Measurements from ENCODE around the gene ADCY7.

Gene ADCY7

DNA sequence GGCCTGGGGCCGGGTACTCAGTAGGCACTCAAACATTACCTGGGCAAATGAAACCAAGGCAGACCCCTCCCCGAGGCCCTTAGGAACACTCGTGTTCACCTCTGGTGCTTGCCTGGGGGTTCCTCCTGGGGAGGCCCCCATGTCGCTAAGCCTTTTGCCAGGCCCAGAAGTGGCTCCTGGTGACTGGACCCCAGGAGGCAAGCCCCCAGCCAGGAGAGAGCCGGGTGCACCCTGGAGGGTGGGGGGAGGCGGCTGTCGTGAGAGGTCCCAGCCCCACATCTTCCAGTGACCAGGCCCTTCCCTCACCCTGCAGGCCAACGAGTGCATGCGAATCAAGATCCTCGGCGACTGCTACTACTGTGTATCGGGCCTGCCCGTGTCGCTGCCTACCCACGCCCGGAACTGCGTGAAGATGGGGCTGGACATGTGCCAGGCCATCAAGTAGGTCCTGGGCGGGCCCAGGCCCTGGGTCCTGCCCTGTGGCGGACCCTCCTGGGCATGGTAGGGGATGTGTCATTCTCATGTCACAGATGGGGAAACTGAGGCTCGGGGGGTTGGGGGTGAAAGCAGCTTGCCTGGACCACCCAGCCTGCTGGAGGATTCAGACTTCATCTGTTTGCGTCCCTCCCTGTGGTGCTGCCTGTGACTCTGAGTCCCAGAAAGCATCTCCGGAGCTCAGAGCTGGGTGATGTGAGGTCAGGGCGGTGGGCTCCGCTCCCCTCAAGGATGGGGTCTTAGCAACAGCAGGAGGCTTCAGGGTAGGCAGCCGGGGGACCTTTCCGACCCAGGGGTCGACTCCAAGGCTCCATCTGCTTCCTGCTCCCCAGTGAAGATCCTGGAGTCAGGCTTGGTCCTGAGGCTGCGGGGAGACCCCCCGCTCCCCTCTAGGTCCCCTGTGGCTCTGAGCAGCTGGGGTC lies 32.5 kb downstream of the ADCY7 start:
- H3K36me3 Mint-ChIP-seq, result peaks cover 27% of the 10 kb centered on the region
- DNase-seq (ENCODE audit: low spot score in 2 of 2), result no peak

DNA sequence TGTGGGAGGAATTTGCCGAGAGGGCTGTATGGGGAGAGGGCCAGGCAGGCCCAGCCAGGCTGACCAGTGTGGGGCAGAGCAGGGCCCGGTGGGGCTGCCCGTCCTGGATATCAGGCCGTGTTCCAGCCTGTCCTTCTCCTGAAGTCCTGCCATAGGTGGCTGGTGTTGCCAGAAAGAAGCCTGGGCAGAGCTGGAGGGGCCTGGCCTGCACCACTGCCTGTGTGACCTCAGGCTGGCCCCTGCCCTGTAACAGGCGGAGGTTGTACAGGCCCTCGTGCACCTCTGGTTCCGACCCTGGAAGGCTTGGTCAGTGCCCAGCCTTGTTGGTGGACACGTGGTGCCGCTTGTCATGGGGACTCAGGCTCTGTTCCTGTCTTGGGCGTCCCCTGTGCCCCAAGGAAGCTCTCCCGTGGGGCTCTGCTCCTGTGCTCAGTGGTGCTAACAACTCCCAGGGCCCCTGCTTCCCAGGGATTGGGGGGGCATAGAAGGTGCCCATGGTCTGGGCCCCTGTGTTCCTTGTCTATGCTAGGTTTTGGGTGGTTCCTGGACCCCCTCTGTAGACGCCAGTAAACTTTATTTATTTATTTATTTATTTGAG lies 33.3 kb downstream of the ADCY7 start:
- Mint-ChIP-seq H3K27me3 (no peaks in the 10 kb centered on the region), H3K9me3 (no peaks in the 10 kb centered on the region), H3K36me3 (peaks cover 25% of the 10 kb centered on the region), H3K4me3 (no peak overlapping the region), H3K4me1 (peaks cover 7% of the 10 kb centered on the region), H3K27ac (no peak overlapping the region)
- no peak for DNase-seq (ENCODE audit: low spot score in 2 of 2)
- no peak for ATAC-seq (ENCODE audit: low read depth)

More for the DNA sequence above, 32.5 kb downstream of the ADCY7 start:
- H3K27me3 Mint-ChIP-seq, result no peaks in the 10 kb centered on the region
- H3K4me1 Mint-ChIP-seq, result peaks cover 7% of the 10 kb centered on the region
- no peak overlapping the region for H3K4me3 Mint-ChIP-seq
- H3K9me3 Mint-ChIP-seq, result no peaks in the 10 kb centered on the region
- no peak for ATAC-seq (ENCODE audit: low read depth)
- peak overlapping the region; percentile 78 for H3K27ac Mint-ChIP-seq

DNA sequence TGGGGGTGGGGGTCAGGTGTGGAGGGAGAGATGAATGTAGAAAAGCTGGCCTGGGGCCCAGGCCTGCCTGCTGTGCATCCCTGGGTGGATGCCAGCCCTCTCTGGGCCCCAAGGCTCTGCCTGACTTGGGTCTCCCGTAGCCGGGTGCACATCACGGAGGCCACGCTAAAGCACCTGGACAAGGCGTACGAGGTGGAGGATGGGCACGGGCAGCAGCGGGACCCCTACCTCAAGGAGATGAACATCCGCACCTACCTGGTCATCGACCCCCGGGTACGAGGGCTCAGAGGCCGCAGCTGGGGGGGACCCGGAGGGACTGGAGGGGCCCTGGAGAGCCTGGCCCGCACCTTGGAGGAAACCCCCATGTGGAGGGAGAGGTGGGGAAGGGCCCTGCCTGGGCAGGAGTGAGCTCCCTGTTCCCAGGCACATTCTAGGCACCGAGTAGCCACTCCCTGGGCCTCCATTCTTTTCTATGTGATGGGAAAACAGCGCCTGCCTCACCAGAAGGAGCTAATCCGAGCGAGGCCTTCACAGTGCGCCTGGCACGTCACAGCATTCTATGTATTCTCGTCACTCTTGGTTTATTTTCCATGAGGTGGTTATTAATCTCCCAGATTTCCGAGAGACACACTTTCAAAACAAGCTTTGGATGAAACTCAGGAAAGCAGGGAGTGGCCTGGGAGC lies 34.7 kb downstream of the ADCY7 start:
- DNase-seq (ENCODE audit: low spot score in 2 of 2), result no peak

DNA sequence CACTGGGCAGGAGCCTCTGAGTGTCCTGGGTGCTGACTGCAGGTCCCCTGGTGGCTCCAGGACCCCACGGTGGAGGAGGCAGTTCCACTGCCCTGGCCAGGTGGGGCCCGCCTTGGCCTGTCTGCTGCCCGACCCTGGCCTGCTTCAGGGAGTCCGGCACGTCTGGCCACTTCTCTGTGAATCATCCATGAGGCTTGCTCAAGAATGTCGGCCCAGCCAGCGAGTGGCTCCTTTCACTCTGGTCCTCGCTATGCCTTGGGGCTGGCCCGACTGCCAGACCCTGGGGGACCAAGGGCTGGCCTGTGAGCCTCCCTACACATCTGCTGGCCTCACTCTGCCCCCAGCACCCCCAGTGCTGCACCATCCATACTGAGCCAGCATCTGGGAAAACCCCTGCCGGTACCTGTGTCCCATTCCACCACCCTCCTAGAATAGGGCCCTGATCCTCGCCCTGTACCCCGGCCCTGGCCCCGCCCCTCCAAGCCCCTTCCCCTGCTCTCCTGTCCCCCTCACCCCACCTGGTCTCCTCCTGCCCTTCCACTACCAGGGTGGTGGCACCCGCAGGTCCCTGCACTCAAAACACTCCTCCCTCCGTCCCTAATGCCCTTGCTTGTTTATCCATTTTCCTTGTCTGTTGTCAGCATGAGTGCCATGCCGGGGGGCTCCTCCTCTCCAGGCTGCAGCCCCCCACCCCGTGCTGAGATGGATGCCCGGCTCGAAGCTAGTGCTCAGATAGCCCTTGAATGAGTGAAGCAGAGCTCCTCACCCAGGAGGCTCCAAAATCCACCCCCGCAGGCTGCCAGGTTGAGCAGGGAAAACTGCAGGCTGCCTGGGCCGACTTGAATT lies 35.5 kb downstream of the ADCY7 start:
- no peak overlapping the region for H3K27ac Mint-ChIP-seq
- peaks cover 22% of the 10 kb centered on the region for H3K36me3 Mint-ChIP-seq
- no peak for ATAC-seq (ENCODE audit: low read depth)
- no peaks in the 10 kb centered on the region for H3K9me3 Mint-ChIP-seq
- no peaks in the 10 kb centered on the region for H3K27me3 Mint-ChIP-seq
- H3K4me3 Mint-ChIP-seq, result no peak overlapping the region
- no peak for DNase-seq (ENCODE audit: low spot score in 2 of 2)
- peaks cover 2% of the 10 kb centered on the region for H3K4me1 Mint-ChIP-seq

More for the DNA sequence above, 34.7 kb downstream of the ADCY7 start:
- Mint-ChIP-seq H3K27me3 (no peaks in the 10 kb centered on the region), H3K9me3 (no peaks in the 10 kb centered on the region), H3K4me3 (no peak overlapping the region), H3K27ac (no peak overlapping the region), H3K4me1 (peaks cover 2% of the 10 kb centered on the region), H3K36me3 (peaks cover 22% of the 10 kb centered on the region)
- no peak for ATAC-seq (ENCODE audit: low read depth)

DNA sequence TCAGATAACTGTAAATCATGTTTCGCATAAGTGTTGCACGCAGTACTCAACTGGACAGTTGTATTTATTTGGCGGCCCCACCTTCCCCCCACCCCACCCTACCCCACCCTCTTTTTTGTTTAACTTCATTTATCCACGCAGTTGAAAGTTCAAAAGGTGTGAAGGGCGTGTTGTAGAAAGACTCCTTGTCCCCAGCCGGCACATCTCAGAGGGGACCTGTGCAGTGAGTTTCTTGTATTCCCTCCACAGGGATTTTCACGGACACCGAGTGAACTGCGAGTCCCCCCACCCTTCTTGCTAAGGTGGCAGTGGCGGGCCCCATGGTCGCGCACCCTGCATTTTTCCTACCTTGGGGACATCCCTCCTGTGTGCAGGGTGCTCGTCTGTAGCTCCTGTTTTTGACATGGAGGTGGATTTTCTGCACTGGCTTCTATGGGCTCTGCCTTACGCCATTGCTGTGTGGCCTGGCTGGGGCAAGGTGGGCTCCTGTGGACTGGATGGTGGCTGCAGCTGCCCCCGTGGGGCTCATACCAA lies 36.2 kb downstream of the ADCY7 start:
- H3K9me3 Mint-ChIP-seq, result no peaks in the 10 kb centered on the region
- no peaks in the 10 kb centered on the region for H3K27me3 Mint-ChIP-seq
- ATAC-seq (ENCODE audit: low read depth), result no peak

DNA sequence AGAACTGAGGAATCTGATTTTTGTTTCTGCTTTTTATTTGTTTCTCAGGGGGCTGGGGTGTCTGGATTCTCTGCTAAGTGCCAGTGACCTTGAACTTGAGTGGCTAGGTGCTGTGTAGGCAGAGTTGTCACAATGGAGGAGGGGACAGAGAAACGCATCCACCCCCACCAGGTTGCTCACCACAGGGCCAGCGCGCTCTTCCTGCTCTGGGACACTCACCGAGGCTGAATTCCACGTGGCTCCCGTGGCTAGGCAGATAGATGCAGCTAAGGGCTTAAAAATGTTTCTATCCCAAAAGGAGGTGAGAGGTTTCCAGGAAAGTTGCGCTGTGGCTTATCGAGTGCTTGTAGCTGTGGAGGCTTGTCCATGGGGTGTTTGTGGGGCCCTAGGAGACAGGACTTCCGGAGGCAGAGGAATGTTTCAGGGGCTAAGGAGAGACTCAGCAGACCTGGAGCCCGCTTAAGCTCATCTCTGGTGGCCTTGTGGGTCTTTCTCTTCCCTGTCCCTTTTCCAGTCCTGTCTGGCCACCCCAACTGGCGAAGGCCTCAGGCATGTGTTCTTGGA lies 36.8 kb downstream of the ADCY7 start:
- no peaks in the 10 kb centered on the region for H3K4me1 Mint-ChIP-seq
- H3K27ac Mint-ChIP-seq, result peak overlapping the region; percentile 24
- no peaks in the 10 kb centered on the region for H3K9me3 Mint-ChIP-seq
- H3K4me3 Mint-ChIP-seq, result no peak overlapping the region
- ATAC-seq (ENCODE audit: low read depth) (no peak), DNase-seq (ENCODE audit: low spot score in 2 of 2) (no peak)
- H3K36me3 Mint-ChIP-seq, result peaks cover 20% of the 10 kb centered on the region
- H3K27me3 Mint-ChIP-seq, result no peaks in the 10 kb centered on the region

More for the DNA sequence above, 36.2 kb downstream of the ADCY7 start:
- Mint-ChIP-seq H3K4me1 (peaks cover 2% of the 10 kb centered on the region), H3K4me3 (no peak overlapping the region), H3K36me3 (peaks cover 22% of the 10 kb centered on the region), H3K27ac (peak overlapping the region; percentile 24)
- DNase-seq (ENCODE audit: low spot score in 2 of 2), result no peak

DNA sequence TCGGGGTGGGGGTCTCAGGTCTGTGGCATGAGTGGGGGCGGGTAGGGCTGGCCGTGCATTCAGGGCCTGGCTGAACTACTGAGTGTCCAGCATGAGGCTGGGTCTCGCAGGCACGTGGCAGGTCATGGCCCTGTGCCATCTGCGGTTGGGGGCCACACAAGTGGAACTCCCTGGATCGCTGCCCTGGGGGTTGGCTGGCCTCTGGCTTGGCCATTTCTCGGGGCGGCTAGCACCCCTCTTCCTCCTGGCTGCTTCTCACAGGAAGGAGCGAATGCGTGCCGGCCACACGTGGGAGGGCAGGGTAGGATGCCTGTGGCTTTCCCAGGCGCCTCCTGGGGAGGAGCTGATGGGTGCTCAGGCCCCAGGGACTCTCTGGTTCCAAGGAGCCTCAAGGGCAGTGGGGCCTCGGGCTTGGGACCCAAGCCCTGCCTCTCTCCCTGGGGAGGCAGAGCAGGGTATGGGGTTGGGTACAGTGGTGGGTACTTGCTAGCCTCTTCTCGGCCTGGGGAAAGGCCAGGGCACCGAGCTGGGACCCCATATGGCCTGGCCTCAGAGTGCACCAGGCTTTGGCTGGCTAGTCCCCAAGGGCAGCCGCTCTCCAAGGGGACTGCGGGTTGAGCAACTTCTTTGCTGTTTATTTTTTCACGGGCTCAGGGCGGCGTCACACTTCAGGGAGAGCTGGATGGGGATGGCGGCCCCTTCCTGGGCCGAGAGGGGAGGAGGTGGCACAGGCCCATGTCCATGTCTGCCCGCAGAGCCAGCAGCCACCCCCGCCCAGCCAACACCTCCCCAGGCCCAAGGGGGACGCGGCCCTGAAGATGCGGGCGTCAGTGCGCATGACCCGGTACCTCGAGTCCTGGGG lies 37.5 kb downstream of the ADCY7 start:
- Mint-ChIP-seq H3K4me1 (no peaks in the 10 kb centered on the region), H3K27ac (peak overlapping the region; percentile 24), H3K9me3 (no peaks in the 10 kb centered on the region)

DNA sequence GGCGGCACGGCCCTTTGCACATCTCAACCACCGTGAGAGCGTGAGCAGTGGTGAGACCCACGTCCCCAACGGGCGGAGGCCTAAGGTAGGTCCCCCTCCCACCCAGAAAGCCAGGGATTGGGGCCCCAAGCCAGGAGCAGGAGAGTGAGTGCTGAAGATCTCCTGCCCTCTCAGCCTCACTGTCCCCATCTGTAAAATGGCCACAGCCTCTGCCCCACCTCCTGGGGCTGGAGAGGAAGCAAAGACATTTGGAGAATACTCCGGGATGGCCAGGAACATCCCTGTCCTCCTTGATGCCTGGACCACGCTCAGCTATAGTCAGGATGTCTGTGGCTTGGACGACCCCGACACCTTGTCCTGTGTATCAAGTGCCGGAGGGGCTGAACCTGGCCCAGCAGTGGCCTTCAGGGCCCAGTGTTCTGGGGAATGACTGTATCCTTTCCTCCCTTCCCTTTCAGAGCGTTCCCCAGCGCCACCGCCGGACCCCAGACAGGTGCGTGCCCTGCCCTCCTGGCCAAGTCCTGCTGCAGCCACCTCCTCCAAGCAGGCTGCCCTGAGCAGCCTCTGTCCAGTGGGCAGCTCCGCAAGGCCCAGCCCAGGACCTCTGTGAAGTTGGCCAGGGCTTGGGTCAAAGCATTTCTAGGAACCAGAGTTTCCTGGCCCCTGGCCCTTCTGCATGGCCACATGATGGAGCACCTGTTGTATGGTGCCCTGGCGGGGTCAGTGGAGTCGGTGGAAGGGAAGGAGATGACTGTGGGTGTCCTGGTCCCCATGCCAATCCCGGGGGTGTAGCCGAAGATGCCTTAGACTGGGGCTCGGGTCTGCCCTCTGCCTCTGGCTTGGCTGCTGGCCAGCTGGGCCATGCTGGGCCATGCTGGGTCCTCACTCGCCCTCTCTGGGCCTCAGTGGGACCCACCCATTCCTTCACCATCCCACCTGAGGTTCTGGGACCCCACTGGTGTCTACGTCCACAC lies 38.4 kb downstream of the ADCY7 start:
- no peaks in the 10 kb centered on the region for H3K4me1 Mint-ChIP-seq
- DNase-seq (ENCODE audit: low spot score in 2 of 2), result no peak
- no peak for ATAC-seq (ENCODE audit: low read depth)
- no peak overlapping the region for H3K27ac Mint-ChIP-seq
- H3K36me3 Mint-ChIP-seq, result peaks cover 17% of the 10 kb centered on the region
- H3K27me3 Mint-ChIP-seq, result no peaks in the 10 kb centered on the region
- no peaks in the 10 kb centered on the region for H3K9me3 Mint-ChIP-seq
- H3K4me3 Mint-ChIP-seq, result no peak overlapping the region

More for the DNA sequence above, 37.5 kb downstream of the ADCY7 start:
- no peak for DNase-seq (ENCODE audit: low spot score in 2 of 2)
- Mint-ChIP-seq H3K4me3 (no peak overlapping the region), H3K36me3 (peaks cover 17% of the 10 kb centered on the region), H3K27me3 (no peaks in the 10 kb centered on the region)
- ATAC-seq (ENCODE audit: low read depth), result no peak

DNA sequence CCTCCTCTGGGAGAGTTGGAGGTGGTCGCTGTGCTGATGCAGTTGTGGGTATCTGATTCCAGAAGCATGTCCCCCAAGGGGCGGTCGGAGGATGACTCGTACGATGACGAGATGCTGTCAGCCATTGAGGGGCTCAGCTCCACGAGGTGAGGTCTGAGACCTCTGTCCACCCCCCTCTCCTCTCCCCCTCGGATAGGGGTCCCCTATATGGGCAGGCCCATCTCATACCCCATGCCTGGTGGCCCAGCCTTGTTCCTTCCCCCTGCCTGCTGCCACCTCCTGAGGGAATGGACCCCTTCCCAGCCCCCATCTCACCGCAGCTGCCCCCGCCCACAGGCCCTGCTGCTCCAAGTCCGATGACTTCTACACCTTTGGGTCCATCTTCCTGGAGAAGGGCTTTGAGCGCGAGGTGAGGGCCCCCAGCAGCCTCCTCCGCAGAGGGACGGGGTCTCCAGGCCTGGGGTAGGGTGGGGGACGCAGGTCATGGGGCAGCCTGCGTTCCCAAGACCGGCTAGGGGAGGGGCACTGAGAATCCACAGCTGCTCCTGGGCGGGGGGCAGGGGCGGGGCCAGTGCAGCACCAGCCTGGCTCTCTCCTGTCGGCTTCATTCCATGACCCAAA lies 39.2 kb downstream of the ADCY7 start:
- no peak for ATAC-seq (ENCODE audit: low read depth)
- no peaks in the 10 kb centered on the region for H3K27me3 Mint-ChIP-seq
- no peak overlapping the region for H3K4me3 Mint-ChIP-seq
- no peak overlapping the region for H3K27ac Mint-ChIP-seq
- DNase-seq (ENCODE audit: low spot score in 2 of 2), result no peak
- no peaks in the 10 kb centered on the region for H3K4me1 Mint-ChIP-seq
- peaks cover 19% of the 10 kb centered on the region for H3K36me3 Mint-ChIP-seq
- no peaks in the 10 kb centered on the region for H3K9me3 Mint-ChIP-seq

DNA sequence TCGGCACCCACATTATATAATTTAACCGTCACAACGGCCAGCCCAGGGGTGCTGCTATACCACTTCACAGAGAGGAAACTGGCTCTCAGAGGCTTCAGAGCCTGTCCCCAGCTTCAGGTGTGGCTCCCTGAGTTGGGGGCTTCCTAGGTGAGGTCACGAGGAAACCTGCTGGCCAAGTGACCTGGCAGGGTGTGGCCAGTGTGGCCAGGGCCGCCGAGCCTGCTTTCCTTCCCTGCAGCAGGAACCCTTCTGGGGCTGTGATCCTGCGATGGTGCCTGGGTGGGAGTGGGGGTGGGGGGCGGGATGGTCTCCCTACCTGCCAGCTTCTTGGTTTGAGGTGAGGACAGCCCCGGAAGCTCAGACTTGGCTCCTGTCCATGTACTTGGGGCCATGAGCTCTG lies 39.9 kb downstream of the ADCY7 start:
- no peaks in the 10 kb centered on the region for H3K27me3 Mint-ChIP-seq
- ATAC-seq (ENCODE audit: low read depth) (no peak), DNase-seq (ENCODE audit: low spot score in 2 of 2) (no peak)
- H3K27ac Mint-ChIP-seq, result no peak overlapping the region
- no peaks in the 10 kb centered on the region for H3K9me3 Mint-ChIP-seq
- no peak overlapping the region for H3K4me3 Mint-ChIP-seq
- peaks cover 19% of the 10 kb centered on the region for H3K36me3 Mint-ChIP-seq
- no peaks in the 10 kb centered on the region for H3K4me1 Mint-ChIP-seq

DNA sequence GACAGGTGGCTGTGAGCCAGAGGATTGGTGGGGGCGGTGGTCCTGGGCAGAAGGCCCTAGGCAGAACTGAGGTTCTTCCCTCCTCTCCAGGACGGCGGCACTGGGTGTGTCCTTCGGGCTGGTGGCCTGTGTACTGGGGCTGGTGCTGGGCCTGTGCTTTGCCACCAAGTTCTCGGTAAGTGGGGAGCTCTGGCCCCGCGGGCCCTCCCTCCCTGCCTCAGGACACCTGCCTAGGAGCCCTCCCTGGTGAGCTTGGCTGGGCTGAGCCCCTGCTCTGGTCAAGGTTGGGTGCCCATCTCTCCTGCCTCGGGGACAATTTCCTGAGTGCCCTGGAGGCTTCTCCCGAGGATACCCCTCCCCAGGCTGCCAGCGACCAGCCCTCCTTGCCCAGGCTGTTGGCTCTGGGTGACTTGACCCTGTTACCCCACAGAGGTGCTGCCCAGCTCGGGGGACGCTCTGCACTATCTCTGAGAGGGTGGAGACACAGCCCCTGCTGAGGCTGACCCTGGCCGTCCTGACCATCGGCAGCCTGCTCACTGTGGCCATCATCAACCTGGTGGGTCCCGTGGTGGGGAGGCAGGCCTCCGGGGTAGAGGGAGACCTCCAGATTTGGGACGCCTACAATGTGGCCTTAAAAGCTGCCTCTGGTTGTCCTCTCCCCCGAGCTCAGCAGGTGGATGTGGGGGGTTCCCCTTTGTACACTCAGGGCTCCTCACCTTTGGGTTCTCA lies 42.0 kb downstream of the ADCY7 start:
- no peak for DNase-seq (ENCODE audit: low spot score in 2 of 2)
- Mint-ChIP-seq H3K4me3 (no peak overlapping the region), H3K9me3 (no peaks in the 10 kb centered on the region), H3K36me3 (peaks cover 17% of the 10 kb centered on the region), H3K4me1 (peaks cover under 1% of the 10 kb centered on the region), H3K27me3 (no peaks in the 10 kb centered on the region), H3K27ac (peak overlapping the region; percentile 11)
- ATAC-seq (ENCODE audit: low read depth), result no peak
